ENCODE data around the gene ETV5.

ETV5 gene

GRCh38 chr3:186121968-186122367 lies 13.1 kb upstream of the ETV5 start:
- no peak for DNase-seq

GRCh38 chr3:186121278-186121677 lies 12.4 kb upstream of the ETV5 start:
- no peak for DNase-seq

DNA sequence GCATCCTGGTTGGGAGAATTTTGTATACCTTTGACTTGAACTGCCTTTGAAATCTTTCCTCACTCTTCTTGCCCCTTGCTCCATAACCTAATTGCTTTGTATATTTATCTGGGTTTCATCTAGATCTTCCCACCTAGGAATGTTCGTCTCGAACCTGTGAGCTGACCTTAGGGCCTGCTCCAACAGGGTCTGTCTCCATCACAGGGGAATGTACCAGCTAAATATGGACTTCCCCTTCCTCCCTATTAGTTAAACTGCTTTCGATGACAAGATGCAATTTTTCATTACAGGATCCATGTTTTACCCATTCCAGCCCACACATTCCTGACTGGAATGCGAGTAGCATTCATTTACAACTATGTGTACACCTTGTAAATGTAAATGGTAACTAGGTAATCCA lies 10.6 kb upstream of the ETV5 start:
- DNase-seq: no peak

GRCh38 chr3:186118692-186119091 lies 9.8 kb upstream of the ETV5 start:
- DNase-seq: no peak

DNA sequence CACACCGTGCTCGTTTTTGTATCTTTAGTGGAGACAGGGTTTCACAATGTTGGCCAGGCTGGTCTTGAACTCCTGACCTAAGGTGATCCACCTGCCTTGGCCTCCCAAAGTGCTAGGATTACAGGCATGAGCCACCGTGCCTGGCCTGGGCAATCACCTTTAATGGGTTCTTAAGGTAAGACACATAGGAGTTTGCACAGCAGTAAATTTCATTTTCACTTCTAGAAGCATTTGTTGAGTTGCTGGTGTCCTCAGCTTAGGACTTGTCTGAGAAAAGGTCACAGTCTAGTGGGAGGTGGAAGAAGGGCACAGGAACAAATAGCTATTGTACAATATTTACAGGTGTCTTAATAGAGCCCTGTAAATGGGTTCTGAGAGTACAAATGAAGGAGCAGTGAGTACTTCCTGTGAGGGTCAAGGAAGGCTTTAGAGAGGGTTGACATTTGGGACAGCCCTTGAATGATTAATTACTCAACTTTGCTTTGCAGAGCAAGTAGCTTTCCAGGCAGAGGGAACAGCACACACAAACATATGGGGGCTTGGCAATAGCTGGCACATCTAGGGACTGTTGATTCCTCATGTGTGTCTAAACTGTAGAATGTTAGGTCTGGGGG lies 8.7 kb upstream of the ETV5 start:
- no peak for DNase-seq

GRCh38 chr3:186115239-186115996 lies 6.5 kb upstream of the ETV5 start:
- no peak for DNase-seq

- DNase-seq: peak; percentile 67
Observed at GRCh38 chr3:186110975-186111974, 2.4 kb upstream of the ETV5 start.

DNA sequence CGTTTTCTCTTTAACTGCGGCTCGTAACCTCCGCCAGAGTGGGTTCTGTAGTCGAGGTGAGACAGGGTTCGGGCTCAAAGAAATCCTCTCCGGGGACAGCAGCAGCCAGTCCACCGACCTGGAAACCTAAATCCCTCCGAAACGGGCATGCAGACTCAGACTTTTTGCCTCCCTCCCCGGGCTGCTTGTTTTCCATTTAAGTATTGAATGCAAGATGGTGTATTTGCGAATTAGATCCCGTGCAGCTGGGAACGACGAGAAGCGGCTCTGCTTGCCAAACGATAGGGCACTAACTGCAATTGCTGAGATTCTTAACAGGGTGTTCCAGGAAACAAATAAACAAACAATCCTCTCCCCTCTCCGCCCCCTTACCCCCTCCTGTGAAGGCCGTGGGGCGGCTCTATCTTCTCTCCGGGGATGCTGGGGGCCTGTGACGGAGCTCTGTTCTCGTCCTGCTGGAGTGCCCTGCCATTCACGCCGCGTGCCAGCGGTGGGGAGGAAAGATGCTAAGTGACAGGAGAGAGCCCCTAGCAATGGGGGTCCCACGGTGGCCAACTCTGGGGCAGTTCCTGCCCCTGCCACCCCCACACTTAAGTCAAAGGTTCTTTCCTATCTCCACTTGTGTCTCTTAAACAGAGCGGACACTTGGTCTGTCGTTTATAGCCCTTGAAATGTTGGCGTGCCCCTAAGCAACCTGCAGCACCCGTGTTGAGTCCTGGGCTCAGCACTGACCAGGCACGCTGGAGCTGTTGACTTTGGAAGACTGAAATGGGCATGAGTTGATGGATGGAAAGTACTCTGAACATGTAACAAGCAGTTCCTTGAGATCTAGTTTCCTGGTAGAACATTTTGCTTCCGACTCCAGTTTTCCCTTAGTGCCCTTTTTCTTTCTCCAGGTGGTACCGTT lies 1.3 kb upstream of the ETV5 start:
- DNase-seq: no peak

DNA sequence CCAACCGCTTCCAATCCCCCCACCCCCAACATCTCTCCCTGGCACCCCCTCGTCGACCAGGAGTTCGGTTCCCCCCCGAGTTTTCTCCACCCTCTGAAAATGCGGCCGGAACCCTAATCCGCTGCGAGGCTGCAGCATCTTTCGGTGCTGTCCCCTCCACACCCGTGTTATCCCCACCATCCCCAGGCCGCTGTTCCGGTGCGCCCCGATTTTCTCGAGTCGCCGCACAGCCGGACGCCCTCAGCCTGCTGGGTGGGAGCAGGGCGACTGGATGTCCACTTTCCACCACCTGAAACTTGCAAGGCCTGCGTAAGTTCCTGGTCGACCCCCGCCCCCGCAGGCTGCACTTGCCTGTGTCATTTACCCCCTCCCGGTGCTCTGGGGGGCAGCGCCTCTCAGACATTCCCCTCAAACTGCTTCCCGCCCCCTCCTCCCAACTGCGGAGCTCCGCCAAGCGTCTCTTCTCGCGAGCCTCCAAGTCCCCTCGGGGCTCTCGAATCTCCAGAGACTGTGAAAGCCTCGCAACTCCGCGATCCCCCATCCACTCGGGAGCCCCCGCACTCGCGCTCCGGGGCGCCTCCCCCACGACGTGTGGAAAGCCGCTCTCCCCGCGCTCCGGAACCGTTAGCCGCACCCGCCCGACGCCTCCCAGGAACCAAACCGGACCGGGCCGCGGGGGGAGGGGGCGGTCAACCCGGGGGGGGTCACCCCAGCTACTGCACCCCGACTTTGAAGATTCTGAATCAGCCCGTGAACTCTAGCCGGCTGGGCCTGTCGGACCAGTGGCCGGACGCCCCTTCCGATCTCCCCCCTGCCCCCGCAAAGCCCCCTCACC lies 566 bp downstream of the ETV5 start:
- peak; percentile 31 for DNase-seq

GRCh38 chr3:186107215-186108105 lies 1.4 kb downstream of the ETV5 start:
- peak; percentile 69 for DNase-seq

DNA sequence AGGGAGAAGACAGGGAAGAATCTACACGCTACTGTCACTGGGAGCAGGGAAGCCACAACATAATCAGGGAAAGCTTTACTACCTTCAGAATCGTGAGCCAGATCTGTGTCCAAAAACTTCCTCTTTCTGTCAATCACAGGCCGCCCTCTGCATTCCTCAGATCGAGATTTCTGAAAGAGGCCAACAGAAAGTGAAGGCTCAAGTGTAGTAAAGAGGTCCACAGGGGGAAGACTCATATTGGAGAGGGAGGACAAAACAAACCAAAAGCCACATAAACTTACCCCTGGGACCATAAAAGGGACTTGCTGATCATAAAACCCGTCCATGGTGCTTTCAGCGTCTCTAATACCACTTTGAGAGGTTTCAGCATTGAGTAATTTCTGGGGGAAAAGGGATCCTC lies 3.3 kb downstream of the ETV5 start:
- no peak for DNase-seq

- no peak for DNase-seq
Observed at GRCh38 chr3:186102687-186103086, 6.2 kb downstream of the ETV5 start.

- DNase-seq: no peak
Observed at GRCh38 chr3:186100398-186100797, 8.5 kb downstream of the ETV5 start.

DNA sequence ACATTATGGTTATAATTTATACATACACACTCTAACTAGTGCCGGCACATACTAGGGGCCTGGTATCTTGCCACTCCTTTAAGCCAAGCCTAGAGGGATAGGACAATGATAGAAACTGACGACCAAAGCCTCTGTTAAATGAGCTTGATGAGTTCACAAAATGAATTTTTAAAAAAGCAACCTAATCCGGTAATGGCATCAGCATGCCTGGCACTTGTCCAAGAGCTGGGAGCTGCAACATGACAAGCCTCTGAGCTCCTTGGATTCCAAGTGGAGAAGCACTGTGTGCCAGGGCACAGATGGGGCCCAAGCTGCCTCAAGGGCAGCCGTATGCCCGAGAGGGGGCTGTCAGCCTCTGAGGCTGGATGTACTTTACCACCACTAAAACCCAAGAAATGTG lies 9.7 kb downstream of the ETV5 start:
- DNase-seq: no peak

DNA sequence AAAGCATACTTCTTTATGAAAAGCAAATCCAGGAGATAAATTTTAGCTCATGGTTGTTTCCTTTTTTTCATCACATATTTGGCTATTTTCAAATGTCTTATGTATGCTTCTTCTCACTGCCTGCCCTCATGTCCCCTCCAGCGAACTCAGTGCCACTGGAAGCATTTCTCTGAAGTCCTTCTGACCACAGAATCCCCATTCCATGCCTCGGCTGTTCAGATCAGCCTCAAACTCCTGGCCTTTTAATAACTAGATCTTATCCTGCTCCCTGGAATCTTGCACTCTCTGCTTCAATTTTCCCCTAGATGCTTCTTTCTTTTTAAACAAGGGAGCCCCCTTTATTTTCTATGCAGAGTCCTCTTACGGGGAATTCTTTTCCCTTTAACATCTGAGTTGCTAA lies 10.1 kb downstream of the ETV5 start:
- no peak for DNase-seq

- no peak for DNase-seq
Observed at GRCh38 chr3:186097663-186098451, 11.0 kb downstream of the ETV5 start.

GRCh38 chr3:186097317-186097662 lies 11.6 kb downstream of the ETV5 start:
- DNase-seq: no peak

- DNase-seq: no peak
Observed at GRCh38 chr3:186096290-186096689, 12.6 kb downstream of the ETV5 start.

- no peak for DNase-seq
Observed at GRCh38 chr3:186095561-186096081, 13.3 kb downstream of the ETV5 start.

Measured in activated CD4-positive, alpha-beta T cell treated with anti-CD3 and anti-CD28 coated beads, Interleukin-2, Interleukin-6, amounts not matched to agents 100 ng/mL and 50 ng/mL, durations not matched to agents 16 hours and 8 hours (primary cell).